ENCODE data around the gene BMP2K.

BMP2K gene

GRCh38 chr4:78756776-78757175 lies 19.4 kb upstream of the BMP2K start:
- no peaks in the 10 kb centered on the region for H4K20me1 ChIP-seq (ENCODE audit: control insufficient read depth, insufficient read depth, low read depth, low read length)
- no peak overlapping the region for H3K27ac ChIP-seq (ENCODE audit: low read depth, low read length)
- H3K4me1 ChIP-seq (ENCODE audit: control insufficient read depth, low read length) = peaks cover 60% of the 10 kb centered on the region
- H3K4me3 ChIP-seq (ENCODE audit: low read length) = peak overlapping the region; percentile 24
- peaks cover 3% of the 10 kb centered on the region; the same call in 1 of the 2 replicates for H3K36me3 ChIP-seq (ENCODE audit: control insufficient read depth, low read length)
- peaks cover 7% of the 10 kb centered on the region; the same call in 1 of the 2 replicates for H3K9me3 ChIP-seq (ENCODE audit: control insufficient read depth, insufficient read depth, low read length)
- H3F3A ChIP-seq (ENCODE audit: control insufficient read depth, insufficient read depth) = no peaks in the 10 kb centered on the region
- H3K4me2 ChIP-seq (ENCODE audit: low read length) = peak overlapping the region; percentile 39
- no peaks in the 10 kb centered on the region for H3K79me2 ChIP-seq (ENCODE audit: control insufficient read depth, low read length)
- H3K9me2 ChIP-seq (replicated peaks; ENCODE audit: control insufficient read depth, low read length) = no peaks in the 10 kb centered on the region
- no peaks in the 10 kb centered on the region for H3K27me3 ChIP-seq (ENCODE audit: control insufficient read depth, low read length)
- TF ChIP-seq CTCF (IDR thresholded peaks at IDR 0.05; ENCODE audit: low read depth, low read length, poor library complexity, severe bottlenecking) = no peak
- TF ChIP-seq EZH2phosphoT487 (IDR thresholded peaks at IDR 0.05; ENCODE audit: borderline replicate concordance, low read length) = no peak

GRCh38 chr4:78757574-78757973 lies 18.6 kb upstream of the BMP2K start:
- Histone ChIP-seq H3K9me3 (ENCODE audit: control insufficient read depth, insufficient read depth, low read length) (peaks cover 7% of the 10 kb centered on the region; the same call in 1 of the 2 replicates), H3K79me2 (ENCODE audit: control insufficient read depth, low read length) (no peaks in the 10 kb centered on the region)

GRCh38 chr4:78758085-78758484 lies 18.1 kb upstream of the BMP2K start:
- H3K79me2 ChIP-seq (ENCODE audit: control insufficient read depth, low read length) = no peaks in the 10 kb centered on the region
- H3K9me2 ChIP-seq (replicated peaks; ENCODE audit: control insufficient read depth, low read length) = no peaks in the 10 kb centered on the region
- TF ChIP-seq EZH2phosphoT487 (IDR thresholded peaks at IDR 0.05; ENCODE audit: borderline replicate concordance, low read length) = no peak
- no peak for TF ChIP-seq CTCF (IDR thresholded peaks at IDR 0.05; ENCODE audit: low read depth, low read length, poor library complexity, severe bottlenecking)

More at GRCh38 chr4:78757574-78757973, 18.6 kb upstream of the BMP2K start:
- Histone ChIP-seq H3F3A (ENCODE audit: control insufficient read depth, insufficient read depth) (no peaks in the 10 kb centered on the region), H3K27me3 (ENCODE audit: control insufficient read depth, low read length) (no peaks in the 10 kb centered on the region), H3K4me1 (ENCODE audit: control insufficient read depth, low read length) (peaks cover 52% of the 10 kb centered on the region), H3K27ac (ENCODE audit: low read depth, low read length) (no peak overlapping the region), H3K4me2 (ENCODE audit: low read length) (peak overlapping the region; percentile 39), H4K20me1 (ENCODE audit: control insufficient read depth, insufficient read depth, low read depth, low read length) (no peaks in the 10 kb centered on the region), H3K4me3 (ENCODE audit: low read length) (no peak overlapping the region; the same call in 1 of the 2 replicates), H3K36me3 (ENCODE audit: control insufficient read depth, low read length) (peaks cover 3% of the 10 kb centered on the region; the same call in 1 of the 2 replicates), H3K9me2 (replicated peaks; ENCODE audit: control insufficient read depth, low read length) (no peaks in the 10 kb centered on the region)
- no peak for TF ChIP-seq CTCF (IDR thresholded peaks at IDR 0.05; ENCODE audit: low read depth, low read length, poor library complexity, severe bottlenecking)
- no peak for TF ChIP-seq EZH2phosphoT487 (IDR thresholded peaks at IDR 0.05; ENCODE audit: borderline replicate concordance, low read length)

More at GRCh38 chr4:78758085-78758484, 18.1 kb upstream of the BMP2K start:
- no peak overlapping the region for H3K4me2 ChIP-seq (ENCODE audit: low read length)
- no peak overlapping the region for H3K4me3 ChIP-seq (ENCODE audit: low read length)
- peaks cover 47% of the 10 kb centered on the region for H3K4me1 ChIP-seq (ENCODE audit: control insufficient read depth, low read length)
- H3K36me3 ChIP-seq (ENCODE audit: control insufficient read depth, low read length) = peaks cover 3% of the 10 kb centered on the region; the same call in 1 of the 2 replicates
- peaks cover 3% of the 10 kb centered on the region; the same call in 1 of the 2 replicates for H3F3A ChIP-seq (ENCODE audit: control insufficient read depth, insufficient read depth)
- peaks cover 7% of the 10 kb centered on the region; the same call in 1 of the 2 replicates for H3K9me3 ChIP-seq (ENCODE audit: control insufficient read depth, insufficient read depth, low read length)
- no peaks in the 10 kb centered on the region for H4K20me1 ChIP-seq (ENCODE audit: control insufficient read depth, insufficient read depth, low read depth, low read length)
- no peak overlapping the region for H3K27ac ChIP-seq (ENCODE audit: low read depth, low read length)
- no peaks in the 10 kb centered on the region for H3K27me3 ChIP-seq (ENCODE audit: control insufficient read depth, low read length)

All from DOHH2 (cell line).